ENCODE results near the gene ARHGAP18. TPM values are rescaled to one million over a fixed set of nuclear protein-coding genes. Genes with fewer than 3 reads are reported as not detected.

Gene ARHGAP18
- total and polyA plus RNA-seq, 2 of the 13 experiments (the other 11 are each of a cell fraction or from before 2014, with no cell fraction given), result 58.2 to 115 TPM

DNA sequence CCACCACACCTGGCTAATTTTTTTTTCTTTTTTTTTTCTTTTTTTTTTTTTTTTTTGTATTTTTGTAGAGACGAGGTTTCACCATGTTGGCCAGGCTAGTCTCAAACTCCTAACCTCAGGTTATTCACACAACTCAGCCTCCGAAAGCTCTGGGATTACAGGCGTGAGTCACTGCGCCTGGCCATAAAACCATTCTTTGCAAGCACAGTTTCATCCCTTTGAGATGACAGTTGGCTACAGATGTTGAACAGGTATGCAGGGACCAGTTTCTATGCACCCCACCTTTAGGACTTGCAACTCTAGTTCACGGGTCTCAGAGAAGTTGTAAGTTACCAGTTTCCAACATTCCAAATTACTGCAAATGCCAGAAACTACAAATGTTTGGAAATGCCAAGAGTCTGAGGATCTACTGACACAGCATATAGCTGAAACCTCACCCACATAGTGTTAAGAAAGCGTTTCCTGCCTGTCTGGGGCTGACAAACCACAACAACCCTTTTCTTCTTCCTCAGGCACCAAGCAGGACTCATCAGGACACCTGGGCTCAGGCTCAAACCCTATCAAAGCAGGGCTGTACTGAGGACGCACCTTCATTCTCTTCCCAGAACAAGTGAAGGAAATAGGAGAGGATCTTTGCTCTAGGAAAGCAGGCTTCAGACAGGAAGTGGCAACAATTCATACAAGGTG, 22.9 kb downstream of the ARHGAP18 start:
- intact Hi-C loops (cut with micrococcal nuclease; ENCODE audit: unreplicated experiment), result no loop called here
- Histone ChIP-seq H3K4me1 (ENCODE audit: insufficient read depth, low read length) (peaks cover 97% of the 10 kb centered on the region), H3K36me3 (replicated peaks in 1 of 2; ENCODE audit: control insufficient read depth in 1 of 2, insufficient read depth in 2 of 2, low read length in 2 of 2) (peaks cover 4 to 33% of the 10 kb centered on the region in 2 experiments; a peak in 4 of 5 replicates), H3K9me3 (ENCODE audit: low read length) (no peaks in the 10 kb centered on the region), H4K20me1 (ENCODE audit: insufficient read depth, low read length) (no peaks in the 10 kb centered on the region), H3K27ac (ENCODE audit: extremely low read length, insufficient read depth, low read length) (peak overlapping the region; percentile 16), H3K79me2 (ENCODE audit: insufficient read depth, low read length) (peaks cover 95% of the 10 kb centered on the region), H3K27me3 (ENCODE audit: control insufficient read depth in 1 of 2, insufficient read depth in 2 of 2, low read length in 2 of 2) (no peaks in the 10 kb centered on the region), H2AFZ (ENCODE audit: low read length) (no peak overlapping the region), H3K9ac (ENCODE audit: insufficient read depth, low read depth, low read length) (no peak overlapping the region), H3K4me2 (ENCODE audit: low read depth, low read length) (no peak overlapping the region), H3K4me3 (replicated peaks in 1 of 3; ENCODE audit: insufficient read depth in 1 of 3, low read depth in 2 of 3, low read length in 3 of 3) (no peak overlapping the region)
- in situ Hi-C loops (cut with HindIII; ENCODE audit: extremely low pct_ligation_motif_present, low pct_unique_long_range_greater_than_20kb), result no loop called here
- no TSS peak for BruUV-seq (replicated peaks)
- ChIA-PET CTCF (ENCODE audit: low intra/inter-chr PET ratio, low total read pairs) (no interaction called here), POLR2A (no interaction called here)
- 100% methylated on average over 7 of the region's 7 CpGs for WGBS (ENCODE audit: low lambda C conversion rate)
- DNase-seq (ENCODE audit: low spot score) (no peak), ATAC-seq (no peak), FAIRE-seq (no peak)
- TF ChIP-seq DRAP1 (CRISPR knock-in tag; IDR thresholded peaks at IDR 0.05) (no peak), SALL1 (CRISPR knock-in tag; IDR thresholded peaks at IDR 0.05) (0 out of 2 replicates have a peak, but pooled peaks have one; percentile 11), ZNF431 (CRISPR knock-in tag; IDR thresholded peaks at IDR 0.05; ENCODE audit: borderline replicate concordance, low read depth) (no peak), RBM22 (optimal IDR thresholded peaks at IDR 0.05; ENCODE audit: low read length) (peak; percentile 31)

GRCh38 chr6:129685662-129686031, 24.3 kb downstream of the ARHGAP18 start:
- DNase-seq (ENCODE audit: low spot score) (no peak), FAIRE-seq (no peak), ATAC-seq (no peak)
- ChIA-PET CTCF (ENCODE audit: low intra/inter-chr PET ratio, low total read pairs) (no interaction called here), POLR2A (interaction anchor here (2.8 kb wide), 1 partner anchor 23 kb away, joined by 24 read pairs; the partner anchor contains the start of gene ARHGAP18)
- no peaks in the 10 kb centered on the region for H3K9me3 ChIP-seq (ENCODE audit: low read length)
- H3K4me2 ChIP-seq (ENCODE audit: low read depth, low read length), result no peak overlapping the region
- in situ Hi-C loops (cut with HindIII; ENCODE audit: extremely low pct_ligation_motif_present, low pct_unique_long_range_greater_than_20kb), result no loop called here
- H3K79me2 ChIP-seq (ENCODE audit: insufficient read depth, low read length), result peaks cover 95% of the 10 kb centered on the region
- no TSS peak for BruUV-seq (replicated peaks)
- H4K20me1 ChIP-seq (ENCODE audit: insufficient read depth, low read length), result no peaks in the 10 kb centered on the region
- peaks cover 97% of the 10 kb centered on the region for H3K4me1 ChIP-seq (ENCODE audit: insufficient read depth, low read length)
- H3K36me3 ChIP-seq (replicated peaks in 1 of 2; ENCODE audit: control insufficient read depth in 1 of 2, insufficient read depth in 2 of 2, low read length in 2 of 2), result peaks cover 2 to 33% of the 10 kb centered on the region in 2 experiments; a peak in 3 of 5 replicates
- intact Hi-C loops (cut with micrococcal nuclease; ENCODE audit: unreplicated experiment), result no loop called here
- no peaks in the 10 kb centered on the region for H3K27me3 ChIP-seq (ENCODE audit: control insufficient read depth in 1 of 2, insufficient read depth in 2 of 2, low read length in 2 of 2)
- H3K9ac ChIP-seq (ENCODE audit: insufficient read depth, low read depth, low read length), result no peak overlapping the region
- no peak overlapping the region for H3K4me3 ChIP-seq (replicated peaks in 1 of 3; ENCODE audit: insufficient read depth in 1 of 3, low read depth in 2 of 3, low read length in 3 of 3)
- H3K27ac ChIP-seq (ENCODE audit: extremely low read length, insufficient read depth, low read length), result peak overlapping the region; percentile 70
- H2AFZ ChIP-seq (ENCODE audit: low read length), result no peak overlapping the region
- WGBS (ENCODE audit: low lambda C conversion rate), result 96% methylated on average over 5 of the region's 5 CpGs
- TF ChIP-seq, protein P1, sequence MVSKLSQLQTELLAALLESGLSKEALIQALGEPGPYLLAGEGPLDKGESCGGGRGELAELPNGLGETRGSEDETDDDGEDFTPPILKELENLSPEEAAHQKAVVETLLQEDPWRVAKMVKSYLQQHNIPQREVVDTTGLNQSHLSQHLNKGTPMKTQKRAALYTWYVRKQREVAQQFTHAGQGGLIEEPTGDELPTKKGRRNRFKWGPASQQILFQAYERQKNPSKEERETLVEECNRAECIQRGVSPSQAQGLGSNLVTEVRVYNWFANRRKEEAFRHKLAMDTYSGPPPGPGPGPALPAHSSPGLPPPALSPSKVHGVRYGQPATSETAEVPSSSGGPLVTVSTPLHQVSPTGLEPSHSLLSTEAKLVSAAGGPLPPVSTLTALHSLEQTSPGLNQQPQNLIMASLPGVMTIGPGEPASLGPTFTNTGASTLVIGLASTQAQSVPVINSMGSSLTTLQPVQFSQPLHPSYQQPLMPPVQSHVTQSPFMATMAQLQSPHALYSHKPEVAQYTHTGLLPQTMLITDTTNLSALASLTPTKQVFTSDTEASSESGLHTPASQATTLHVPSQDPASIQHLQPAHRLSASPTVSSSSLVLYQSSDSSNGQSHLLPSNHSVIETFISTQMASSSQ (IDR thresholded peaks at IDR 0.05; ENCODE audit: low read depth), result no peak
- TF ChIP-seq, protein P1 (CRISPR knock-in tag; IDR thresholded peaks at IDR 0.05; ENCODE audit: borderline replicate concordance), result no peak
- TF ChIP-seq, protein P2, sequence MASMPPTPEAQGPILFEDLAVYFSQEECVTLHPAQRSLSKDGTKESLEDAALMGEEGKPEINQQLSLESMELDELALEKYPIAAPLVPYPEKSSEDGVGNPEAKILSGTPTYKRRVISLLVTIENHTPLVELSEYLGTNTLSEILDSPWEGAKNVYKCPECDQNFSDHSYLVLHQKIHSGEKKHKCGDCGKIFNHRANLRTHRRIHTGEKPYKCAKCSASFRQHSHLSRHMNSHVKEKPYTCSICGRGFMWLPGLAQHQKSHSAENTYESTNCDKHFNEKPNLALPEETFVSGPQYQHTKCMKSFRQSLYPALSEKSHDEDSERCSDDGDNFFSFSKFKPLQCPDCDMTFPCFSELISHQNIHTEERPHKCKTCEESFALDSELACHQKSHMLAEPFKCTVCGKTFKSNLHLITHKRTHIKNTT (CRISPR knock-in tag; IDR thresholded peaks at IDR 0.05), result no peak
- TF ChIP-seq GPN1 (CRISPR knock-in tag; IDR thresholded peaks at IDR 0.05; ENCODE audit: borderline replicate concordance) (no peak), ZNF235 (CRISPR knock-in tag; IDR thresholded peaks at IDR 0.05; ENCODE audit: borderline replicate concordance) (no peak), ZNF841 (CRISPR knock-in tag; IDR thresholded peaks at IDR 0.05; ENCODE audit: borderline replicate concordance) (no peak), CREM (IDR thresholded peaks at IDR 0.05) (no peak), CREM (CRISPR knock-in tag; IDR thresholded peaks at IDR 0.05) (no peak), YEATS4 (CRISPR knock-in tag; IDR thresholded peaks at IDR 0.05; ENCODE audit: borderline replicate concordance) (no peak)
